Measurements from ENCODE around the gene TET3. TPM values are rescaled to one million over a fixed set of nuclear protein-coding genes. Genes with fewer than 3 reads are reported as not detected.

The TET3 gene
- total RNA-seq, 1 donor from 2014 or later, result 23.6 TPM

- Mint-ChIP-seq H3K4me1 (ENCODE audit: low read depth) (peaks cover 64% of the 10 kb centered on the region), H3K9me3 (peaks cover 15% of the 10 kb centered on the region), H3K27me3 (ENCODE audit: low read depth) (no peaks in the 10 kb centered on the region), H3K4me3 (ENCODE audit: low read depth) (peak overlapping the region; percentile 23), H3K27ac (peak overlapping the region; percentile 40), H3K36me3 (ENCODE audit: low read depth) (peaks cover 51% of the 10 kb centered on the region)
- no peak for DNase-seq (ENCODE audit: low spot score)
- intact Hi-C loops (cut with micrococcal nuclease), result no loop called here
Measured at GRCh38 chr2:73994178-73994831, 9.6 kb downstream of the TET3 start.

DNA sequence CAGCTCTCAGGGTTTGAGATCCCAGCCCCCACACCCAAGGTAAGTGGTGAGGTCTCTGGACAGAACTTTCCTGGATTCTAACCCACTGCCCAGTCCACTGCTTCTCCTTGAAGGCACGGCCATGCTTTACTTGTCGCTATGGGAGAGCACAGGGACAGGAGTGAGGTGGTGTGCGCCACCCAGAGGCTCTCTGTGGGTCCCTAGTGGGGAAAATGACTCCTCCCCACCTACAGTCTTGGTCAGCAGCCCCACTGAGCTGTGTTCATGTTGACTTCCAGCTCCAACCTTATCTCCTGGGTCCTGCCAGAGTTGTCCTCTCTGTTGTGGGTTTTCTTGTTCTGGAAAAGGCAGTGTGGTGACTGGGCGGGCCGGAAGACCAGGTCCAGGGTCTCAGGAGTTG is 11.1 kb downstream of the TET3 start:
- H3K9me3 Mint-ChIP-seq, result peaks cover 8% of the 10 kb centered on the region
- no peak overlapping the region for H3K4me3 Mint-ChIP-seq (ENCODE audit: low read depth)
- no peak overlapping the region for H3K27ac Mint-ChIP-seq
- peaks cover 65% of the 10 kb centered on the region for H3K4me1 Mint-ChIP-seq (ENCODE audit: low read depth)
- peaks cover 36% of the 10 kb centered on the region for H3K36me3 Mint-ChIP-seq (ENCODE audit: low read depth)
- no peaks in the 10 kb centered on the region for H3K27me3 Mint-ChIP-seq (ENCODE audit: low read depth)
- intact Hi-C loops (cut with micrococcal nuclease), result no loop called here
- DNase-seq (ENCODE audit: low spot score), result no peak

GRCh38 chr2:73997813-73998212 is 13.1 kb downstream of the TET3 start:
- H3K4me1 Mint-ChIP-seq (ENCODE audit: low read depth), result peaks cover 73% of the 10 kb centered on the region
- peak overlapping the region; percentile 44 for H3K27ac Mint-ChIP-seq
- no peaks in the 10 kb centered on the region for H3K27me3 Mint-ChIP-seq (ENCODE audit: low read depth)
- DNase-seq (ENCODE audit: low spot score), result no peak
- H3K9me3 Mint-ChIP-seq, result no peaks in the 10 kb centered on the region
- intact Hi-C loops (cut with micrococcal nuclease), result no loop called here
- no peak overlapping the region for H3K4me3 Mint-ChIP-seq (ENCODE audit: low read depth)
- peaks cover 16% of the 10 kb centered on the region for H3K36me3 Mint-ChIP-seq (ENCODE audit: low read depth)

GRCh38 chr2:73998451-73998850 is 13.7 kb downstream of the TET3 start:
- intact Hi-C loops (cut with micrococcal nuclease), result no loop called here
- Mint-ChIP-seq H3K4me1 (ENCODE audit: low read depth) (peaks cover 72% of the 10 kb centered on the region), H3K9me3 (no peaks in the 10 kb centered on the region), H3K36me3 (ENCODE audit: low read depth) (peaks cover 10% of the 10 kb centered on the region), H3K4me3 (ENCODE audit: low read depth) (no peak overlapping the region), H3K27me3 (ENCODE audit: low read depth) (no peaks in the 10 kb centered on the region), H3K27ac (peak overlapping the region; percentile 59)
- no peak for DNase-seq (ENCODE audit: low spot score)

DNA sequence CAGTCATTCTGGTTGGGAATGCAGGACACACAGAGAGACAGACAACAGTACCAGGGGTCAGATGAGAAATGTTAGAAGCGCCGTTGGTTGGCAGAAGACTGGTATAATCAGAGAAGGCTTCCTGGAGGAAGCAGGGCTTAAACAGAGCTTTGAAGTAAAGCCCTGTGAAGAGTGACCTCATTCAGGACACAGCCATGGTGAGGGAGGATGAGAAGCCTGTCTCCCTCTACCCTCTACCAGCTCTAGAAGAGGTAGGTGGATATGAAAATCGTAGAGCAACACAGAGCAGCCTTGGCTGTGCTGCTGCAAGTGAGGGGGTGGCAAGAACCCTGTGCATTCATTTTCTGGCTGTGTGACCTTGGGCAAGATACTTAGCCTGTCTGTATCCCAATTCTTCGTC is 14.2 kb downstream of the TET3 start:
- no peak overlapping the region for H3K4me3 Mint-ChIP-seq (ENCODE audit: low read depth)
- DNase-seq (ENCODE audit: low spot score), result no peak
- peaks cover 72% of the 10 kb centered on the region for H3K4me1 Mint-ChIP-seq (ENCODE audit: low read depth)
- H3K36me3 Mint-ChIP-seq (ENCODE audit: low read depth), result peaks cover 9% of the 10 kb centered on the region
- peak overlapping the region; percentile 59 for H3K27ac Mint-ChIP-seq
- H3K27me3 Mint-ChIP-seq (ENCODE audit: low read depth), result no peaks in the 10 kb centered on the region
- no peaks in the 10 kb centered on the region for H3K9me3 Mint-ChIP-seq
- intact Hi-C loops (cut with micrococcal nuclease), result no loop called here

- Mint-ChIP-seq H3K9me3 (no peaks in the 10 kb centered on the region), H3K27me3 (ENCODE audit: low read depth) (no peaks in the 10 kb centered on the region), H3K27ac (peak overlapping the region; percentile 19), H3K4me1 (ENCODE audit: low read depth) (peaks cover 71% of the 10 kb centered on the region), H3K36me3 (ENCODE audit: low read depth) (peaks cover 6% of the 10 kb centered on the region), H3K4me3 (ENCODE audit: low read depth) (no peak overlapping the region)
- DNase-seq (ENCODE audit: low spot score), result no peak
- intact Hi-C loops (cut with micrococcal nuclease), result loop anchor here (2.0 to 5.0 kb wide), 3 partner anchors 13 to 168 kb away; no protein-coding TSS in a partner anchor
Measured at GRCh38 chr2:73999881-74000597, 15.3 kb downstream of the TET3 start.

DNA sequence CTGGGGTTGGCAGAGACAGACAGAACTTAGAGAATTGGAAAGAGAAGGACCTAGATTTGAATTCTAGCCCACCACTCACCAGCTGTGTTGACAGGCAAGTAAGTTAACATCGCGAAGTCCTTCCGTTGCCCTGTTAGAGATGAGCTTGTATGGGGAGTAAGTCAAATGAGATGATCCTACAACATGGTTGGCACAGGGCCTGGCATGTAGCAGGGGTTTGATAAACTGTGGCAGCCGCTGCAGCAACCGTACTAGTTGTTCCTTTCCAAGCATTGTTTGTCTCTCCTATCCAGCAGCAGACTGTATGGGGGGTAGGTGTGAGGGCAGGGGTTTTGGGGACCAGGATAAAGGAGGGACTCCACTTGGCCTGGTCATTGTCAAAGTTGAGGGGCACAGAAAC is 16.0 kb downstream of the TET3 start:
- DNase-seq (ENCODE audit: low spot score), result no peak
- Mint-ChIP-seq H3K4me3 (ENCODE audit: low read depth) (no peak overlapping the region), H3K36me3 (ENCODE audit: low read depth) (peaks cover 9% of the 10 kb centered on the region), H3K27me3 (ENCODE audit: low read depth) (no peaks in the 10 kb centered on the region), H3K9me3 (no peaks in the 10 kb centered on the region), H3K27ac (no peak overlapping the region), H3K4me1 (ENCODE audit: low read depth) (peaks cover 73% of the 10 kb centered on the region)
- intact Hi-C loops (cut with micrococcal nuclease), result loop anchor here (2.0 to 5.0 kb wide), 3 partner anchors 14 to 168 kb away; no protein-coding TSS in a partner anchor

DNA sequence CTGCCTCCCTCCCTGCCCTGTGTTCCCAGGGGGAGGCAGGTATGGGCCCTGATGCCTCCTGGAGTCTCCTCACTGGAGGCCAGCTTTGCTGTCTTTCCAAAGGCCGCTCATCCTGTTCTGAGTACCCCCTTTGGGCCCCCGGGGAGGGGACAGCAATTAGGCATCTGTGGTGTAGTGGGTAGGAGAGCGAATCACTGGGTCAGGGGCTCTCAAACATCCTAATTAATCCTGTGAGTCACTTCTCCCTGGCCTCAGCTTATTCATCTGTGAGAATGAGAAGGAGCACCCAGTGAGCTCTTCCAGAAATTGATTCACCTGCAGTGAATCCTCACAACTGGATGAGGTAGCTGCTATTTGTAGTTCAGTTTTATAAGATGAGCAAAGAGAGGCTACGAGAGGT is 16.4 kb downstream of the TET3 start:
- Mint-ChIP-seq H3K4me1 (ENCODE audit: low read depth) (peaks cover 73% of the 10 kb centered on the region), H3K27me3 (ENCODE audit: low read depth) (no peaks in the 10 kb centered on the region), H3K27ac (peak overlapping the region; percentile 53), H3K36me3 (ENCODE audit: low read depth) (peaks cover 12% of the 10 kb centered on the region), H3K9me3 (no peaks in the 10 kb centered on the region), H3K4me3 (ENCODE audit: low read depth) (peak overlapping the region; percentile 64)
- DNase-seq (ENCODE audit: low spot score), result no peak
- intact Hi-C loops (cut with micrococcal nuclease), result loop anchor here (2.0 to 5.0 kb wide), 3 partner anchors 14 to 169 kb away; no protein-coding TSS in a partner anchor

GRCh38 chr2:74001781-74002504 is 17.2 kb downstream of the TET3 start:
- peaks cover 74% of the 10 kb centered on the region for H3K4me1 Mint-ChIP-seq (ENCODE audit: low read depth)
- H3K36me3 Mint-ChIP-seq (ENCODE audit: low read depth), result peaks cover 17% of the 10 kb centered on the region
- no peaks in the 10 kb centered on the region for H3K27me3 Mint-ChIP-seq (ENCODE audit: low read depth)
- H3K9me3 Mint-ChIP-seq, result no peaks in the 10 kb centered on the region
- no peak for DNase-seq (ENCODE audit: low spot score)
- peak overlapping the region; percentile 64 for H3K4me3 Mint-ChIP-seq (ENCODE audit: low read depth)
- peak overlapping the region; percentile 11 for H3K27ac Mint-ChIP-seq
- intact Hi-C loops (cut with micrococcal nuclease), result loop anchor here (2.0 to 5.0 kb wide), 3 partner anchors 15 to 170 kb away; no protein-coding TSS in a partner anchor

DNA sequence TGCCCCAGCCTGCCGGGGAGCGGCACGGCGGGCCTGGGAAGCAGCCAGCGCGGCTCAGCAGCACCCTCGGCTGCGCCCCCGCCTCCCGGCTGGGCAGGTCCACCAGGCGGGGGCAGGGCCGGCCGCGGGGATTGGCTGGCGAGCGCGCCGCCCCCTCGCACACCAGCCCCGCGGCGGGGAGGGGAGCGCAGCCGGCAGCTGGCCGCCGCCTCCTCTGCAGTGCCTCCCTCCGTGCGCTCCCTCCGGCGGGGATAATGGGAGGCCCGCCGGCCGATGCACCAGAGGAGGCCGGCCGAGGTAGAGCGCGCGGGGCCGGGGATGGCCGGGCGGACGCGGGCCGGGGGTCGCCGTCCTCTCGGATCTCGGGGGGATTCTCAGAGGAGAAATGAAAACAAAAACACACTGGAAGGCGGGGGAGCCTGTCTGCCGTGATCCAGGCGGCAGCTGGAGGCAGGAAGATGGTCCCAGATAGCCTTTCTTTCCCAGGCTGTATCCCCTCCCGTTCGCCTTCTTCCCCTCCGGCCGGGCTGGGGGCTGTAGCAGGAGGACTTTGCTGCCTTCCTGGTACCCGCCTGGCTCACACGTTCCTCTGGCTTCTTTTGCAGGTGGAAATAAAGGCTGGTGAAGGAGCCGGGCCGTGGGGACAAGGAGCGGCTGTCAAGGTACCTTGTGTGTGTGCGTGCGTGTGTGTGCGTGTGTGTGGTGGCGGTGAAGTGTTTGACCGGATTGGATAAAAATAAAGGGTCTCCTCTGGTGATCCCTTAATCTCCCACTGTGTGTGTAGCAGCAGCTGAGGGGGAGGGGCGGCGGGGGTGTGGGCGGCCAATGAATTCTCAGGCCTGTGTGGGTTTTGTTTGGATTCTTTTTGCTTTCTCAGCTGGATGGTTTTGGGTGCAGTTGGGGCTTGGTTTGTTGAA is 18.1 kb downstream of the TET3 start:
- H3K9me3 Mint-ChIP-seq, result no peaks in the 10 kb centered on the region
- H3K27ac Mint-ChIP-seq, result no peak overlapping the region
- peaks cover 22% of the 10 kb centered on the region for H3K36me3 Mint-ChIP-seq (ENCODE audit: low read depth)
- no peaks in the 10 kb centered on the region for H3K27me3 Mint-ChIP-seq (ENCODE audit: low read depth)
- peak; percentile 76 for DNase-seq (ENCODE audit: low spot score)
- intact Hi-C loops (cut with micrococcal nuclease), result loop anchor here (5.0 kb wide), 2 partner anchors 40 to 170 kb away; no protein-coding TSS in a partner anchor
- peak overlapping the region; percentile 79 for H3K4me3 Mint-ChIP-seq (ENCODE audit: low read depth)
- peaks cover 69% of the 10 kb centered on the region for H3K4me1 Mint-ChIP-seq (ENCODE audit: low read depth)

DNA sequence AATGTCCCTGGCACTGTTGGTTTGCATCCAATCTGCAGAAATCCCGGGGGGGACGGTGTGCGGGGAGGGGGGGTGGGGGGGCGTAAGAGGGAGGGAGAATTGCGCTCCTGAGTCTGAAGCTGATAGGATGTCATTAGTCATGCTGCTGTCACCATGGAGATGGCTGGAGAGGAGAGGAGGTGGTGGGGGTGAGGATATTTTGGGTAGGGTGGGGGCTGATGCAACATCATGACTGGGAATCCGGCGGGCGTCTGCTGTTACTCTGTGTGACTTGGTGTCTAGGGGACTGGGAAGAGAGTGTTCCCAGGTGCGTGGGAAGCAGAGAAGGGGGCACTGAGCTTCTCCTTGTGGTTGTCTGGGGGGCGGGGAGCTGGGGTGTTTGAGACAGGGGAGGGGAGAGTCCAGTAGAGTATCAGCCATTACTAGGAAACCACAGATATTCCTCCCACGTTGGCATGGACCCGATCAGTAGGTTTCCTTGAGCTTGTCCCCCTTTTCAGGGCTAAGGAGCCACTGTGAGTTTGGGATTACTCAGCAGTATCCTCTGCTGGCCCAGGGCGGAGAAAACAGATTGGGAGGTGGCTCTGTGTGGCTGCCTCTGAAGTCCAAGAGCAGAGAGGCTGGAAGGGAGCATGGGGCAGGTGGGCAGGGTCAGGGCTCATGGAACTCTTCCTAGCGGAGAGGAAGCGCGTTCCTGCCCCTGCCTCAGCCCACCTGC is 18.9 kb downstream of the TET3 start:
- Mint-ChIP-seq H3K4me1 (ENCODE audit: low read depth) (peaks cover 61% of the 10 kb centered on the region), H3K27ac (no peak overlapping the region), H3K27me3 (ENCODE audit: low read depth) (no peaks in the 10 kb centered on the region), H3K9me3 (no peaks in the 10 kb centered on the region), H3K36me3 (ENCODE audit: low read depth) (peaks cover 25% of the 10 kb centered on the region), H3K4me3 (ENCODE audit: low read depth) (peak overlapping the region; percentile 51)
- DNase-seq (ENCODE audit: low spot score), result no peak
- intact Hi-C loops (cut with micrococcal nuclease), result loop anchor here (5.0 kb wide), 2 partner anchors 41 to 171 kb away; no protein-coding TSS in a partner anchor

Data from activated T-helper 2 cell treated with anti-CD3 and anti-CD28 coated beads, Interferon-gamma antibody, Interleukin-2, Interleukin-4, amounts not matched to agents 10 μg/mL and 5 μg/mL and 100 μg/mL, durations not matched to agents 14 hours and 24 hours and 36 hours (primary cell).